ENCODE results near the gene SUMF1.

DNA sequence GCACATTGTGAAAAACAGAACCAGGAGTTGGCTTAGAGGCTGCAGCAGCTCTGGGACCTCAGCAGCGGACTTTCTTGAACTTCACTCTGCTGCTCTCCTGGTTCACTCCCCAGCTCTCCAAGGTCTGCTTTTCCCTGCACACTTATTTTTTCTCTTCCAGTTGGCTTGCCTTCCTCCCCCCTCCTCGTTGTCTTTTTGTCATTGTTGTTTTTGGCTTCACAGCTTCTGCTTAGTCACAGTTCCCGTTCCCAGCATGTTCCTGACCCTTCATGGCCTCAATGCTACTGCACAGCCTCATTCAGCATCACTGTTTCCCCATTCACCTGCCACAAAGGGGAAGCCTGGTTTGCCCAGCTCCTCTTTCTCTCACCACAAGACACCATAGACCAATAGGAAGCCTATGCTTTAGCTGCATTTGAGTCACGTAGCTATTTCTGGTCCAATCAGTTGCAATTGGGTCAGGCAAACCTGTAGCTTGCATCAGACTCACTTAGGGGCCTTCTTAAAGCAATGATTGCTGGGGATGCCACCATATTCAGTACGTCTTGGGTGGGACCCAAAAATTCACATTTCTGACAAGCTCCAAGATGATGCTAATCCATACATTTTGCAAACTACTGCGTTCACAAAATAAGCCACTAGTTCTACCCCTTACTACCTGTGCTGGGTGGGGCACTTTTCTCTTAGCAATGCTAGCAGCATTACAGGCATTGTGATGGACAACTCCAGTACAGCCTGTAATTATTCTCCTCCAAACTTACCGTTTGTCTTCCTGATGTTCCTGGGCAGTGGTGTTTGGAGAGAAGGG is 7.8 kb upstream of the SUMF1 start:
- no peak for TF ChIP-seq EP300 (IDR thresholded peaks at IDR 0.05)
- TF ChIP-seq POLR2A (IDR thresholded peaks at IDR 0.05; ENCODE audit: low read depth): no peak
- TF ChIP-seq, protein P1, sequence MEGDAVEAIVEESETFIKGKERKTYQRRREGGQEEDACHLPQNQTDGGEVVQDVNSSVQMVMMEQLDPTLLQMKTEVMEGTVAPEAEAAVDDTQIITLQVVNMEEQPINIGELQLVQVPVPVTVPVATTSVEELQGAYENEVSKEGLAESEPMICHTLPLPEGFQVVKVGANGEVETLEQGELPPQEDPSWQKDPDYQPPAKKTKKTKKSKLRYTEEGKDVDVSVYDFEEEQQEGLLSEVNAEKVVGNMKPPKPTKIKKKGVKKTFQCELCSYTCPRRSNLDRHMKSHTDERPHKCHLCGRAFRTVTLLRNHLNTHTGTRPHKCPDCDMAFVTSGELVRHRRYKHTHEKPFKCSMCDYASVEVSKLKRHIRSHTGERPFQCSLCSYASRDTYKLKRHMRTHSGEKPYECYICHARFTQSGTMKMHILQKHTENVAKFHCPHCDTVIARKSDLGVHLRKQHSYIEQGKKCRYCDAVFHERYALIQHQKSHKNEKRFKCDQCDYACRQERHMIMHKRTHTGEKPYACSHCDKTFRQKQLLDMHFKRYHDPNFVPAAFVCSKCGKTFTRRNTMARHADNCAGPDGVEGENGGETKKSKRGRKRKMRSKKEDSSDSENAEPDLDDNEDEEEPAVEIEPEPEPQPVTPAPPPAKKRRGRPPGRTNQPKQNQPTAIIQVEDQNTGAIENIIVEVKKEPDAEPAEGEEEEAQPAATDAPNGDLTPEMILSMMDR (IDR thresholded peaks at IDR 0.05): no peak

All from esophagus muscularis mucosa (tissue), 4 donors.